ENCODE measurements around the gene GNG4.

GRCh38 chr1:235622936-235623779, 26.4 kb downstream of the GNG4 start:
- TF ChIP-seq, protein P1, sequence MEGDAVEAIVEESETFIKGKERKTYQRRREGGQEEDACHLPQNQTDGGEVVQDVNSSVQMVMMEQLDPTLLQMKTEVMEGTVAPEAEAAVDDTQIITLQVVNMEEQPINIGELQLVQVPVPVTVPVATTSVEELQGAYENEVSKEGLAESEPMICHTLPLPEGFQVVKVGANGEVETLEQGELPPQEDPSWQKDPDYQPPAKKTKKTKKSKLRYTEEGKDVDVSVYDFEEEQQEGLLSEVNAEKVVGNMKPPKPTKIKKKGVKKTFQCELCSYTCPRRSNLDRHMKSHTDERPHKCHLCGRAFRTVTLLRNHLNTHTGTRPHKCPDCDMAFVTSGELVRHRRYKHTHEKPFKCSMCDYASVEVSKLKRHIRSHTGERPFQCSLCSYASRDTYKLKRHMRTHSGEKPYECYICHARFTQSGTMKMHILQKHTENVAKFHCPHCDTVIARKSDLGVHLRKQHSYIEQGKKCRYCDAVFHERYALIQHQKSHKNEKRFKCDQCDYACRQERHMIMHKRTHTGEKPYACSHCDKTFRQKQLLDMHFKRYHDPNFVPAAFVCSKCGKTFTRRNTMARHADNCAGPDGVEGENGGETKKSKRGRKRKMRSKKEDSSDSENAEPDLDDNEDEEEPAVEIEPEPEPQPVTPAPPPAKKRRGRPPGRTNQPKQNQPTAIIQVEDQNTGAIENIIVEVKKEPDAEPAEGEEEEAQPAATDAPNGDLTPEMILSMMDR (IDR thresholded peaks at IDR 0.05; ENCODE audit: low read depth, low read length) = no peak
- TF ChIP-seq EZH2phosphoT487 (IDR thresholded peaks at IDR 0.05; ENCODE audit: low read depth) = no peak

Data from OCI-LY3 (cell line).